Progenitor cell of endocrine pancreas (in vitro differentiated cells): ENCODE data around the gene CALN1. TPM values are rescaled to one million over a fixed set of nuclear protein-coding genes. Genes with fewer than 3 reads are reported as not detected.
A peak's percentile ranks its signal among the peaks of the same experiment; 100 is the strongest.

ENCODE experiments used
- DNase-seq: peaks from one replicate; pipeline ENCODE4 v3.0.0; 2021; ENCODE audit warnings: low spot score; ENCODE audit not compliant: unreplicated experiment
- H3K27ac Mint-ChIP-seq: 2 replicates; pipeline ENCODE4 v1.8.0; 2021; ENCODE audit warnings: mild to moderate bottlenecking, moderate library complexity, mixed read lengths
- H3K27me3 Mint-ChIP-seq: 2 replicates; pipeline ENCODE4 v1.8.0; 2021; ENCODE audit warnings: mixed read lengths
- H3K36me3 Mint-ChIP-seq: 2 replicates; pipeline ENCODE4 v1.8.0; 2022; ENCODE audit warnings: mixed read lengths; ENCODE audit not compliant: insufficient read depth
- H3K4me1 Mint-ChIP-seq: 2 replicates; pipeline ENCODE4 v1.8.0; 2021; ENCODE audit warnings: low read depth, mixed read lengths
- H3K4me3 Mint-ChIP-seq: 2 replicates; pipeline ENCODE4 v1.8.0; 2021; ENCODE audit warnings: low read depth, mild to moderate bottlenecking, moderate library complexity, mixed read lengths
- H3K9me3 Mint-ChIP-seq: 2 replicates; pipeline ENCODE4 v1.8.0; 2021; ENCODE audit warnings: low read depth, mixed read lengths
- total RNA-seq: library from RNA; stranded (reverse); gene quantifications from 2 replicates; pipeline ENCODE4 v1.2.1, GENCODE V29; 2021
- TF ChIP-seq, protein P1 (sequence below): fragments of 200-600 bp; sonication (generic); IDR thresholded peaks from one replicate; pipeline ENCODE4 v1.5.0; 2021; ENCODE audit warnings: antibody characterized with exemption, mild to moderate bottlenecking; ENCODE audit not compliant: unreplicated experiment

CALN1 gene
- total RNA-seq, 1 donor from 2014 or later, result 0.79 TPM

DNA sequence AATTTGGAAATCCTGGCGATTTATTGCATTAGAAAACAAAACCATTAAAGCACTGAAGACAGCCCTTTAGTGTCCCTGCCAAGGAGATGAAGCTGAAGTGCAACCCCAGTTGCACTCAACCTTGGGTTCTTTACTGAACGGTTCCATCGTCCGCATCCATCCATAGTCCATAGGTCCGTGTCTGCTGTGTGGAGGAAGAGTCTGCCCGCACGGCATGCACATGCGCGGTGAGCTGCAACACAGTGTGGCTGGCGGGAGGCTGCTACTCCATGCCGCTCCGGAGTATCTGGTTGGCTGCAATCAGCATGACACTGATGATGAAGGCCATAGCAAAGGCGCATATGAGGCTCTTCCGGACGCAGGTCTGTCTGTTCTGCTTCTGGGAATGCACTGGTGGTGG is 624.6 kb downstream of the CALN1 start:
- H3K27ac Mint-ChIP-seq, result no peak overlapping the region
- H3K9me3 Mint-ChIP-seq, result peaks cover 12% of the 10 kb centered on the region
- no peak overlapping the region for H3K4me3 Mint-ChIP-seq
- TF ChIP-seq, protein P1, sequence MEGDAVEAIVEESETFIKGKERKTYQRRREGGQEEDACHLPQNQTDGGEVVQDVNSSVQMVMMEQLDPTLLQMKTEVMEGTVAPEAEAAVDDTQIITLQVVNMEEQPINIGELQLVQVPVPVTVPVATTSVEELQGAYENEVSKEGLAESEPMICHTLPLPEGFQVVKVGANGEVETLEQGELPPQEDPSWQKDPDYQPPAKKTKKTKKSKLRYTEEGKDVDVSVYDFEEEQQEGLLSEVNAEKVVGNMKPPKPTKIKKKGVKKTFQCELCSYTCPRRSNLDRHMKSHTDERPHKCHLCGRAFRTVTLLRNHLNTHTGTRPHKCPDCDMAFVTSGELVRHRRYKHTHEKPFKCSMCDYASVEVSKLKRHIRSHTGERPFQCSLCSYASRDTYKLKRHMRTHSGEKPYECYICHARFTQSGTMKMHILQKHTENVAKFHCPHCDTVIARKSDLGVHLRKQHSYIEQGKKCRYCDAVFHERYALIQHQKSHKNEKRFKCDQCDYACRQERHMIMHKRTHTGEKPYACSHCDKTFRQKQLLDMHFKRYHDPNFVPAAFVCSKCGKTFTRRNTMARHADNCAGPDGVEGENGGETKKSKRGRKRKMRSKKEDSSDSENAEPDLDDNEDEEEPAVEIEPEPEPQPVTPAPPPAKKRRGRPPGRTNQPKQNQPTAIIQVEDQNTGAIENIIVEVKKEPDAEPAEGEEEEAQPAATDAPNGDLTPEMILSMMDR, result no peak
- no peak for DNase-seq
- no peaks in the 10 kb centered on the region for H3K27me3 Mint-ChIP-seq
- H3K4me1 Mint-ChIP-seq, result peaks cover 3% of the 10 kb centered on the region
- H3K36me3 Mint-ChIP-seq, result peaks cover 5% of the 10 kb centered on the region

DNA sequence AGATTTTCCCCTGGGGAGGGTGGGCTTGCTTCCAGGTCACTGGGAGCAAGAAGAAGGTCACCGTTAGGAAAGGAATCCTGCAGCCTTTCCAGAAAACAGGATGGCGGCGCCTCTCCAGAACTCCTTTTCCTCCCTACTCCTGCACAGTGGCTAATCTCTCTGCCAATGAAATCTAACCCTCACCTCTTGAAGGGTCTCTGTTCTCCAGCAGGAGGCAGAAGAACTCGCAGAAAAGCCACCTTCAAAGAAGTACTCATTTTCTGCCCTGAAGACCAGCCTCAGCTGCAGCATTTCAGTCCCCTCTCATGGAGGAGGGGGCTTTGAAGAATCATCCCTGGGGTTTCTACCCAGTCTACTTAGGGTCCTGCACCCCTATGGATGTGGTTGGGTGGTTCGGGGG is 626.9 kb downstream of the CALN1 start:
- Mint-ChIP-seq H3K27me3 (peaks cover 12% of the 10 kb centered on the region), H3K9me3 (peaks cover 12% of the 10 kb centered on the region), H3K4me1 (peaks cover 3% of the 10 kb centered on the region), H3K36me3 (peaks cover 5% of the 10 kb centered on the region), H3K27ac (no peak overlapping the region), H3K4me3 (no peak overlapping the region)
- DNase-seq, result no peak
- TF ChIP-seq, protein P1, result peak; percentile 9

DNA sequence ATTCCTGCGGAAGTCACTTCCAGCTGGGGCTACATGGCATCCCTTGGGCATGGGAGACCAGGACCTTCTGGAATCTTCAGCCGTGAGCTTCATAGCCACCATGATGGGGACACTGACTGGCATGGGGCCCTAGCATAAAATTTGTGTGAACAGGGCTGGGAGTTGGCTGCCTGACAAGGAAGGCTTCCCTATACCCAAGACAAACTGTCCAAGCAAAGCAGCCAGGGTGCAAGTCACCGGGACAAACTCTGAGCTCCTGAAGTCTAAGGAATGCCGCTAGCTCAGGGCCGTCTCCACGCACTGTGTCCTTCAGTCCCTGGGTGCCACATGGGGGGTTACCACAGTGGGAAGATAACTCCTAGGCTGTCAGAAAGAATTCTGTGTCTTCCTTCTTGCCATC is 627.4 kb downstream of the CALN1 start:
- H3K4me1 Mint-ChIP-seq, result peaks cover 3% of the 10 kb centered on the region
- DNase-seq, result no peak
- no peak overlapping the region for H3K27ac Mint-ChIP-seq
- no peak overlapping the region for H3K4me3 Mint-ChIP-seq
- H3K9me3 Mint-ChIP-seq, result peaks cover 12% of the 10 kb centered on the region
- peaks cover 5% of the 10 kb centered on the region for H3K36me3 Mint-ChIP-seq
- peaks cover 16% of the 10 kb centered on the region for H3K27me3 Mint-ChIP-seq
- TF ChIP-seq, protein P1, result no peak

DNA sequence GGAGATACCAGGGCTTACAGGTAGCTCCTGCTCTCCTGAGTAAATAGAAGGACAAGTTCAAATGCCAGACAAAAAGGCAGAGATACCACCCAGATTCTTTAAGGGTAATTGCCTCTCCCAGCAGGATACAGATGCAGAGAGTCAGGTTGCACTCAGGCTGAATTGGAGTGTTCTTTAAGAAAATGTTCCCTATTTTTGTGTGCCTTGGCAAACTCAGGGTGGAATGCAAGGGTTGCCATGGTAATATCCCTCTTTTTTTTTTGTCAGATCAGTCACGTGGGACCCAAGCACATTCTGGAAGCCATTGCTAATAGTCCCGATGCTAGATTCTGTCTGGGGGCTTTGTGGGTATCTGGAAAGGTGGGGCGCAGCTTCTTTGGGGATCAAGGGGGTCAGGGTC is 628.0 kb downstream of the CALN1 start:
- Mint-ChIP-seq H3K27me3 (peaks cover 17% of the 10 kb centered on the region), H3K27ac (no peak overlapping the region), H3K4me1 (peaks cover 3% of the 10 kb centered on the region), H3K4me3 (no peak overlapping the region), H3K36me3 (peaks cover 5% of the 10 kb centered on the region), H3K9me3 (peaks cover 12% of the 10 kb centered on the region)
- DNase-seq, result no peak
- TF ChIP-seq, protein P1, result no peak

DNA sequence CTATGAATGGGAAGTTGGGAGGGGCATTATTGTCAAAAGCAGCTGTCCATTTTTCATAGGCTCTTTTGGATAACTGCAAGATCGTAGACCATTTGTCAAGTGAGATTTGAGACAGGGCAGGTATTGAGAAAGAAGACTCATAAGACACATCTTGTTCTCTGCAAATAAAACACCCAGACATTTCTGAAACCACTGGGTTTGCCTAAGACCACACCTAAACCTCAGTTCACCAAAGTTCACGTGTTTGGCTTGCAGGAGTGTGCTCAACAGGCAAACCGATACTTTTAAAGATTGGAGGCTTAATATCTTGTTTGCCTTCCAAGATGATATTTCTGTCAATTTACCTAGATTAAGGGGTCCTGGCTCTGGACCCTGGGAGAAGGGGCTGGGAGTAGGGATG is 628.4 kb downstream of the CALN1 start:
- H3K4me1 Mint-ChIP-seq, result peaks cover 3% of the 10 kb centered on the region
- H3K36me3 Mint-ChIP-seq, result peaks cover 5% of the 10 kb centered on the region
- no peak overlapping the region for H3K4me3 Mint-ChIP-seq
- no peak for DNase-seq
- no peak overlapping the region for H3K27ac Mint-ChIP-seq
- TF ChIP-seq, protein P1, result no peak
- peaks cover 17% of the 10 kb centered on the region for H3K27me3 Mint-ChIP-seq
- H3K9me3 Mint-ChIP-seq, result peaks cover 12% of the 10 kb centered on the region
